NCI-H1694 (cell line): Measurements from ENCODE around the gene TPM2.
A peak's percentile ranks its signal among the peaks of the same experiment; 100 is the strongest.

ENCODE experiments used
- DNase-seq: peaks from one replicate; lab custom pipeline; 2025; lab: John Stamatoyannopoulos, UW

The TPM2 gene

GRCh38 chr9:35679091-35679490 is 10.6 kb downstream of the TPM2 start:
- DNase-seq, result no peak

GRCh38 chr9:35675732-35676392 is 13.9 kb downstream of the TPM2 start:
- no peak for DNase-seq

GRCh38 chr9:35675204-35675603 is 14.5 kb downstream of the TPM2 start:
- no peak for DNase-seq

- no peak for DNase-seq
Observed at GRCh38 chr9:35674025-35674361, 15.7 kb downstream of the TPM2 start.

- DNase-seq, result peak; percentile 48
Observed at GRCh38 chr9:35673132-35674024, 16.3 kb downstream of the TPM2 start, which contains the start of gene CA9. Gene CA9 (plus strand): TSS chr9:35673928. CDS start chr9:35673960, 32 bp downstream.

- no peak for DNase-seq
Observed at GRCh38 chr9:35669331-35670145, 20.2 kb downstream of the TPM2 start.

- DNase-seq, result no peak
Observed at GRCh38 chr9:35667939-35668338, 21.8 kb downstream of the TPM2 start.

- no peak for DNase-seq
Observed at GRCh38 chr9:35666549-35666948, 23.2 kb downstream of the TPM2 start.

GRCh38 chr9:35666045-35666444 is 23.7 kb downstream of the TPM2 start:
- DNase-seq, result no peak

GRCh38 chr9:35665471-35665818 is 24.3 kb downstream of the TPM2 start:
- no peak for DNase-seq

- peak; percentile 50 for DNase-seq
Observed at GRCh38 chr9:35664531-35665470, 24.9 kb downstream of the TPM2 start, which contains the start of gene ARHGEF39. Gene ARHGEF39 (minus strand): TSS chr9:35665195. CDS start chr9:35665169, 26 bp downstream.

GRCh38 chr9:35662437-35662836 is 27.3 kb downstream of the TPM2 start:
- no peak for DNase-seq

- no peak for DNase-seq
Observed at GRCh38 chr9:35661756-35662350, 27.9 kb downstream of the TPM2 start.

- DNase-seq, result peak; percentile 6
Observed at GRCh38 chr9:35660966-35661415, 28.7 kb downstream of the TPM2 start.

GRCh38 chr9:35659340-35659739 is 30.4 kb downstream of the TPM2 start:
- no peak for DNase-seq

- no peak for DNase-seq
Observed at GRCh38 chr9:35658968-35659220, 30.8 kb downstream of the TPM2 start.

GRCh38 chr9:35658137-35658967 is 31.4 kb downstream of the TPM2 start, which contains the start of gene CCDC107:
Gene CCDC107 (plus strand): TSS chr9:35658292. CDS start chr9:35658380, 88 bp downstream.
- peak; percentile 84 for DNase-seq

GRCh38 chr9:35657546-35658136 is 32.1 kb downstream of the TPM2 start, which contains the start of gene RMRP:
Gene RMRP (minus strand): TSS chr9:35658019.
- peak; percentile 98 for DNase-seq

GRCh38 chr9:35656831-35657545 is 32.7 kb downstream of the TPM2 start:
- peak; percentile 56 for DNase-seq
